ENCODE data around the gene PIGH. TPM values are rescaled to one million over a fixed set of nuclear protein-coding genes. Genes with fewer than 3 reads are reported as not detected.
"Not testable (repeated sequence)": the region's sequence is repeated elsewhere in the genome, so short reads cannot be mapped to it uniquely, and the experiment has no call there.

PIGH gene
- total RNA-seq, 1 donor from 2014 or later: 11.3 TPM

GRCh38 chr14:67602076-67602475, 2.0 kb upstream of the PIGH start:
- Mint-ChIP-seq H3K27me3 (ENCODE audit: low read depth, unreplicated experiment) (no peaks in the 10 kb centered on the region), H3K4me3 (ENCODE audit: unreplicated experiment) (no peak overlapping the region)

GRCh38 chr14:67600562-67600974, 500 bp upstream of the PIGH start:
- H3K9me3 ChIP-seq (ENCODE audit: insufficient read depth, low read depth, low read length); H4K20me1 ChIP-seq (ENCODE audit: insufficient read depth, low read length); H3K36me3 Mint-ChIP-seq (ENCODE audit: low read depth, unreplicated experiment); FAIRE-seq; DNase-seq (ENCODE audit: low read depth); H3K4me1 ChIP-seq (ENCODE audit: insufficient read depth, low read length); H3K27me3 ChIP-seq (ENCODE audit: insufficient read depth, low read length); H3K27me3 Mint-ChIP-seq (ENCODE audit: low read depth, unreplicated experiment); H3K9me3 Mint-ChIP-seq (ENCODE audit: unreplicated experiment); H3K36me3 ChIP-seq (ENCODE audit: insufficient read depth, low read length); H3K4me1 Mint-ChIP-seq (ENCODE audit: low read depth, unreplicated experiment); H3K79me2 ChIP-seq (ENCODE audit: insufficient read depth, low read length): not testable (repeated sequence)
- Mint-ChIP-seq H3K27ac (ENCODE audit: unreplicated experiment) (peak overlapping the region; percentile 89), H3K4me3 (ENCODE audit: unreplicated experiment) (peak overlapping the region; percentile 93)
- peak overlapping the region; percentile 83 for H3K4me3 ChIP-seq (ENCODE audit: insufficient read depth, low read depth, low read length)
- H3K27ac ChIP-seq (ENCODE audit: low read depth, low read length): peak overlapping the region; percentile 49
- H3K9ac ChIP-seq (ENCODE audit: low read length): peak overlapping the region; percentile 82
- H2AFZ ChIP-seq (ENCODE audit: low read depth, low read length): peak overlapping the region; percentile 94
- peak overlapping the region; percentile 84 for H3K4me2 ChIP-seq (ENCODE audit: low read length)

More at GRCh38 chr14:67602076-67602475, 2.0 kb upstream of the PIGH start:
- TF ChIP-seq CTCF (IDR thresholded peaks at IDR 0.05; ENCODE audit: insufficient read depth, low read depth, low read length): no peak
- no peak for TF ChIP-seq EZH2 (IDR thresholded peaks at IDR 0.05; ENCODE audit: insufficient read depth, low read length)
- Mint-ChIP-seq H3K27ac (ENCODE audit: unreplicated experiment) (no peak overlapping the region), H3K9me3 (ENCODE audit: unreplicated experiment) (no peaks in the 10 kb centered on the region), H3K36me3 (ENCODE audit: low read depth, unreplicated experiment) (no peaks in the 10 kb centered on the region), H3K4me1 (ENCODE audit: low read depth, unreplicated experiment) (no peaks in the 10 kb centered on the region)
- no peak overlapping the region for H3K4me3 ChIP-seq (ENCODE audit: insufficient read depth, low read depth, low read length)
- no peaks in the 10 kb centered on the region for H3K4me1 ChIP-seq (ENCODE audit: insufficient read depth, low read length)
- peaks cover 9% of the 10 kb centered on the region for H4K20me1 ChIP-seq (ENCODE audit: insufficient read depth, low read length)
- no peaks in the 10 kb centered on the region for H3K9me3 ChIP-seq (ENCODE audit: insufficient read depth, low read depth, low read length)
- H3K36me3 ChIP-seq (ENCODE audit: insufficient read depth, low read length): no peaks in the 10 kb centered on the region
- H3K79me2 ChIP-seq (ENCODE audit: insufficient read depth, low read length): no peaks in the 10 kb centered on the region
- DNase-seq (ENCODE audit: low read depth) (no peak), FAIRE-seq (no peak)
- H3K27me3 ChIP-seq (ENCODE audit: insufficient read depth, low read length): peaks cover under 1% of the 10 kb centered on the region
- no peak overlapping the region for H3K4me2 ChIP-seq (ENCODE audit: low read length)
- no peak overlapping the region for H3K27ac ChIP-seq (ENCODE audit: low read depth, low read length)
- no peak overlapping the region for H2AFZ ChIP-seq (ENCODE audit: low read depth, low read length)
- no peak overlapping the region for H3K9ac ChIP-seq (ENCODE audit: low read length)

- H3K9ac ChIP-seq (ENCODE audit: low read length): no peak overlapping the region
- no peak overlapping the region for H3K4me2 ChIP-seq (ENCODE audit: low read length)
- H3K4me3 ChIP-seq (ENCODE audit: insufficient read depth, low read depth, low read length): no peak overlapping the region
- peaks cover 9% of the 10 kb centered on the region for H4K20me1 ChIP-seq (ENCODE audit: insufficient read depth, low read length)
- H3K4me1 ChIP-seq (ENCODE audit: insufficient read depth, low read length): no peaks in the 10 kb centered on the region
- no peak overlapping the region for H2AFZ ChIP-seq (ENCODE audit: low read depth, low read length)
- no peaks in the 10 kb centered on the region for H3K9me3 ChIP-seq (ENCODE audit: insufficient read depth, low read depth, low read length)
- no peak for TF ChIP-seq CTCF (IDR thresholded peaks at IDR 0.05; ENCODE audit: insufficient read depth, low read depth, low read length)
- Mint-ChIP-seq H3K4me1 (ENCODE audit: low read depth, unreplicated experiment) (no peaks in the 10 kb centered on the region), H3K27ac (ENCODE audit: unreplicated experiment) (no peak overlapping the region), H3K27me3 (ENCODE audit: low read depth, unreplicated experiment) (no peaks in the 10 kb centered on the region), H3K4me3 (ENCODE audit: unreplicated experiment) (no peak overlapping the region), H3K36me3 (ENCODE audit: low read depth, unreplicated experiment) (peaks cover 5% of the 10 kb centered on the region), H3K9me3 (ENCODE audit: unreplicated experiment) (no peaks in the 10 kb centered on the region)
- no peaks in the 10 kb centered on the region for H3K27me3 ChIP-seq (ENCODE audit: insufficient read depth, low read length)
- no peak overlapping the region for H3K27ac ChIP-seq (ENCODE audit: low read depth, low read length)
- FAIRE-seq (no peak), DNase-seq (ENCODE audit: low read depth) (no peak)
- peaks cover 6% of the 10 kb centered on the region for H3K36me3 ChIP-seq (ENCODE audit: insufficient read depth, low read length)
- H3K79me2 ChIP-seq (ENCODE audit: insufficient read depth, low read length): no peaks in the 10 kb centered on the region
Measured at GRCh38 chr14:67595392-67595791, 4.7 kb downstream of the PIGH start.

DNA sequence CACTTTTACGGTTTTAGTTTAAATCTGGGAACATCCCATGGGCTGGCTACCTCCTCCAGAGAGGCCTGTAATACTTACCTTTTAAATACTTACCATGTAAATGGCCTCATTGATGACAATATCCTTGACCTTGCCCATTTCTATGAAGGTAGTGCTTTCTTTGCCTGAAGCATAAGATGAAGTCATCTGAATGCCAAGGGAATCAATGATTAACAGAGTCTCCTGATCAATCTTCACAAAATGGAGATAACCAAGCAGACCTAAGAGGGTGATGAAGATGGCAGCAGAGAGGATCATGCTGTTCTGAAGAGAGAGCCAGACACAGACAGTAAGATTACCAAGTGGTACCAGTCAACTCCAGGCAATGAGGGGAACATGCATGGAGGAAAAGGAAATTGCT, 6.4 kb downstream of the PIGH start:
- not testable (repeated sequence) for H3K36me3 ChIP-seq (ENCODE audit: insufficient read depth, low read length); DNase-seq (ENCODE audit: low read depth); H3K4me3 ChIP-seq (ENCODE audit: insufficient read depth, low read depth, low read length); FAIRE-seq; H3K27ac Mint-ChIP-seq (ENCODE audit: unreplicated experiment); H2AFZ ChIP-seq (ENCODE audit: low read depth, low read length); H3K4me1 ChIP-seq (ENCODE audit: insufficient read depth, low read length); H3K4me2 ChIP-seq (ENCODE audit: low read length); H3K9me3 ChIP-seq (ENCODE audit: insufficient read depth, low read depth, low read length); H3K27me3 Mint-ChIP-seq (ENCODE audit: low read depth, unreplicated experiment); H3K4me1 Mint-ChIP-seq (ENCODE audit: low read depth, unreplicated experiment); H4K20me1 ChIP-seq (ENCODE audit: insufficient read depth, low read length); H3K9me3 Mint-ChIP-seq (ENCODE audit: unreplicated experiment); H3K36me3 Mint-ChIP-seq (ENCODE audit: low read depth, unreplicated experiment); H3K27ac ChIP-seq (ENCODE audit: low read depth, low read length); H3K9ac ChIP-seq (ENCODE audit: low read length); H3K79me2 ChIP-seq (ENCODE audit: insufficient read depth, low read length); H3K27me3 ChIP-seq (ENCODE audit: insufficient read depth, low read length); H3K4me3 Mint-ChIP-seq (ENCODE audit: unreplicated experiment)
